ENCODE data around the gene HS3ST2. TPM values are rescaled to one million over a fixed set of nuclear protein-coding genes. Genes with fewer than 3 reads are reported as not detected.

Gene HS3ST2
- total RNA-seq, 1 experiment from 2014 or later, result not detected

DNA sequence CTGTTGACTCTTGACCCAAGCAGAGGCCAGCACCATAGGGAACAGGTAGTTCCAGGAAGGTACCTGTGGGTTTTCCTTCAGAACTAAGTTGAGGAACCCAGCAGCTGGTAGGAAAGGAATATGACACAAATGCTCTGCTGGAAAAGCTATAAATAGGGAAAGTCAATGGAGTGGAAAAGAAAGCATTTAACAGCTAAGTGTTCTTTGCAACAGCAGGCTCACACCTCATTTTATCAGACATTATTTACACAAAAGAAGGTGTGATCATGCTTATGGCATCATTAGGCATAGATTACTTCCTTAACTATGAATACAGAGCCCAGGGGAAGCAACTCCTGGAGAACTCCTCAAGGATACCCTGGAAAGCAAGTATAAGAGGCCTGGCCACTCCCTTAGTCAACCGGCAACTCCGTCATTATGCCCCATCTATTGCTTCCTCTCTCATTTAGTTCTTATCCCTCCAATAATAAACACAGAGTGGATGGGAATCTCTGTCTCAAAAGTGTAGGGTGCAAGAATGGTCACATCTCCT lies 128.1 kb downstream of the HS3ST2 start:
- in situ Hi-C loops (cut with HindIII; ENCODE audit: low pct_unique_long_range_greater_than_20kb, low sequenced_read_pairs), result no loop called here
- DNase-seq (ENCODE audit: low read depth, low spot score), result no peak

- in situ Hi-C loops (cut with HindIII; ENCODE audit: low pct_unique_long_range_greater_than_20kb, low sequenced_read_pairs), result no loop called here
- DNase-seq (ENCODE audit: low read depth, low spot score), result no peak
These were observed 128.8 kb downstream of the HS3ST2 start for GRCh38 chr16:22942811-22943210.

DNA sequence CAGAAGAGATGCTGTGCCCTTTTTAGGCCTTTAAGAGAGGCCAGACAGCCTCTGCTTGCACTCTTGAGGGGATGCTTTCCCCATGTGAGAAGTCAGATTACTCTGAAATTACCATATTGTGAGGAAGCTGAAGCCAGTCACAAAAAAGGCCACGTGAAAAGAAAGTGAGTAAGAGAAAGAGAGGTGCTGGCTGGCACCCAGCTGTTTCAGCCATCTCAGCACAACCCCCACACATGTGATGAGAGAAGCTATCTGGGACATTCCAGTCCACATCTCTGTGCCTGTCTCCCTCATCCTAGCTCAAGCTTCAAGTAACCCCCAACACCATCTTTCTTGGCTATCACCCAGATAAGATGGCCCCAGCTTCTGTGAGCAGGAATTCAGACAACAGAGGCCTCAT lies 131.4 kb downstream of the HS3ST2 start:
- in situ Hi-C loops (cut with HindIII; ENCODE audit: low pct_unique_long_range_greater_than_20kb, low sequenced_read_pairs), result no loop called here
- DNase-seq (ENCODE audit: low read depth, low spot score), result no peak

- in situ Hi-C loops (cut with HindIII; ENCODE audit: low pct_unique_long_range_greater_than_20kb, low sequenced_read_pairs), result no loop called here
- DNase-seq (ENCODE audit: low read depth, low spot score), result no peak
These were observed 132.5 kb downstream of the HS3ST2 start for GRCh38 chr16:22946433-22946832.

DNA sequence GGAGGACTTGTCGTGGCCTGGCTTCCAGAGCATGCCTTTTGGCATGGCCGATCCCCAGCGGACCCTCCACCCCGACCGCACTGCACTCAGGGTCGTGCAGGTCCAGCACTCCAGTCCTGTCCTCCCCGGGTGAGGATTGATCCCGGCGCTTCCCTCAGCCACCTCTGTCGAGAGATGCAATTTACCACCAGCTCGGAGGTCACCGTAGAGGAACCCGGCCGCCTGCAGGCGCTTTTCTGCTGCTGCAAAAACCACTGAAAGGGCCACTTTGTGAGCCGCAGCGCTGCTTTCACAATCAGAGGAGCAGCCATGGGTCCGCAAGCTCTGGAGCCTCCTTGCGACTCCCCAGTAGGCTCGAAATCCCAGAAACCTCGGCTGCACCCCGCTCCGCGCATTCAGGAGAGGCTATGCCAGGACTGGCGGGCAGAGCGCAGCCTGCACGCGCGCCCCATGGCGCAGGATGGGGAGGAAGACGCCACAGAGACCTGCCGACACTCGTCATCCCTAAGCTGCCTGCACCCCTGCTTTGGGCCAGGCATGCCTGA lies 134.2 kb downstream of the HS3ST2 start:
- in situ Hi-C loops (cut with HindIII; ENCODE audit: low pct_unique_long_range_greater_than_20kb, low sequenced_read_pairs), result no loop called here
- DNase-seq (ENCODE audit: low read depth, low spot score), result peak; percentile 19

- in situ Hi-C loops (cut with HindIII; ENCODE audit: low pct_unique_long_range_greater_than_20kb, low sequenced_read_pairs), result no loop called here
- peak; percentile 84 for DNase-seq (ENCODE audit: low read depth, low spot score)
These were observed 134.8 kb downstream of the HS3ST2 start for GRCh38 chr16:22948603-22949368.

DNA sequence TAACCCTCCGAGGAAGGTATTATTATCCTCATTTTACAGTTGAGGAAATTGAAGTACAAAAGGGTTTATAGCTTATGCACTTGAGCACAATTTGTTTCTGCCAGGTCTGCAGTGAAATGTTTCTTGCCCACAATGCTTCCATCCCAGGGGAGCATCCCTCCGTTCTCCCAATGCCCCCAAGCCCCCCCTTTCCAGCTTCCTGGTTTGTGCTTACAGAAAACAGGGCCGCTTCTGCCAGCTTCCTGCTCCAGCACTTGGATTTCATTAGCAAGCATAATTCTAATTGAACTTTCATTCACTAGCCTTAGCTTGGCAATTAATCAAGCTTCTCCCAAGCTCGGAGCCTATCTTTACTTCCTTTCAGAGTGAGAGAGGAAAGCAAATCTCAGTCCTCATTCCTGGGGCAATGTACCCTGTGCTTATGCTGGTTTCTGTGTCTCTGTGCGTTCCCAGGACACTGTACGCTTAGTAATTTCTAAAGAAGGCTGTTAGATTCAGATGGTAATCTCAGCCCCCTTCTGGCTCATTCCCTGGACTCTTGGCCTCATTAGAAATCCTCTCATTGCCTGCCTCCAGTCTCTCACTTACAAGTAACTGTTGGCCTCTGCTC lies 141.6 kb downstream of the HS3ST2 start:
- no peak for DNase-seq (ENCODE audit: low read depth, low spot score)
- in situ Hi-C loops (cut with HindIII; ENCODE audit: low pct_unique_long_range_greater_than_20kb, low sequenced_read_pairs), result no loop called here

- in situ Hi-C loops (cut with HindIII; ENCODE audit: low pct_unique_long_range_greater_than_20kb, low sequenced_read_pairs), result no loop called here
- no peak for DNase-seq (ENCODE audit: low read depth, low spot score)
These were observed 147.2 kb downstream of the HS3ST2 start for GRCh38 chr16:22961206-22961605.

DNA sequence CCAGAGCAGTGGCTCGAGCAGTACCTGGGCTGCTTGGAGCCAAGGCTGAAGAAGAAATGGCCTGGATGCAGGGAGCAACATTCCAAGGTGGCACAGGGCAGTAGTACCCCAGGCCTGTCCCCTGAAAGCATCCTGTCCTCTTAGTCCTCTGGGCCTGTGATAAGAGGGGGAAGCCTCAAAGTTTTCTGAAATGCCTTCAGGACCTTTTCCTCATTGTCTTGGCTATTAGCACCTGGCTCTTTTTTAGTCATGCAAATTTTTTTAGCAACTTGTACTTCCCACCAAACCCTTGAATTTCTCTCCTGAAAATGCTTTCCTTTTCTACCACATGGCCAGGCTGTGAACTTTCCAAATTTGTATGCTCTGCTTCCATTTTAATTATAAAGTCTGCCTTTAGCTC lies 148.9 kb downstream of the HS3ST2 start:
- DNase-seq (ENCODE audit: low read depth, low spot score), result no peak
- in situ Hi-C loops (cut with HindIII; ENCODE audit: low pct_unique_long_range_greater_than_20kb, low sequenced_read_pairs), result no loop called here

All from SK-MEL-5 (cell line).